Transverse colon (tissue), 4 donors: ENCODE measurements around the gene RPS14.

Source experiments
- POLR2AphosphoS5 ChIP-seq, 3 donors: sonication (generic); formaldehyde crosslinking; IDR thresholded peaks; one replicate each; pipeline ENCODE4 v1.6.1; 2016; ENCODE audit warnings: antibody characterized with exemption in 3 of 3
- TF ChIP-seq, protein P1 (sequence below), 5 experiments: fragments of 200-600 bp in 3 of 5; fragments of 450-650 bp in 2 of 5; sonication (generic) in 3 of 5; IDR thresholded peaks; 1 replicate in 2 of 5; 2 replicates in 3 of 5; pipeline ENCODE4 v1.5.1; 2016 to 2017; ENCODE audit warnings: antibody characterized with exemption in 5 of 5, inconsistent platforms in 3 of 5, mild to moderate bottlenecking in 2 of 5, moderate library complexity in 1 of 5

DNA sequence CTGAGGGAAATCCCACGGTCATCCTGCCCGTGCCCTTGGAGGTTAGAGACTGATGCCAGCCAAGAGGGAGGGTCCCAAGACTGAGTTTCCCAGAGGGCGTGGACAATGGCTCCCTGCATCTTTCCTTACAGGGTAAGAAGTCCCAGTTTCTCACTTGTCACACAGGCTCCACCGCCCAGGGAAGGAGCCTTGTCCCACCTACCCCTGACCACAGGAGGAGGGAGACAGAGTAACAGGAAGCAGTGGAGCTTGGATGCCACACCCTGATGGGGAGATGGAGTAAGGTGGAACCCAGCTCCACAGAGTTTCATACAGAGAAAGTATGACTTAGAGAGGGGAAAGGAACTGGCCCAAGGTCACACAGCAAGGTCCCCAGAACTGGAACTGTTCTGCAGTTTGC lies 27.5 kb downstream of the RPS14 start:
- TF ChIP-seq, protein P1, sequence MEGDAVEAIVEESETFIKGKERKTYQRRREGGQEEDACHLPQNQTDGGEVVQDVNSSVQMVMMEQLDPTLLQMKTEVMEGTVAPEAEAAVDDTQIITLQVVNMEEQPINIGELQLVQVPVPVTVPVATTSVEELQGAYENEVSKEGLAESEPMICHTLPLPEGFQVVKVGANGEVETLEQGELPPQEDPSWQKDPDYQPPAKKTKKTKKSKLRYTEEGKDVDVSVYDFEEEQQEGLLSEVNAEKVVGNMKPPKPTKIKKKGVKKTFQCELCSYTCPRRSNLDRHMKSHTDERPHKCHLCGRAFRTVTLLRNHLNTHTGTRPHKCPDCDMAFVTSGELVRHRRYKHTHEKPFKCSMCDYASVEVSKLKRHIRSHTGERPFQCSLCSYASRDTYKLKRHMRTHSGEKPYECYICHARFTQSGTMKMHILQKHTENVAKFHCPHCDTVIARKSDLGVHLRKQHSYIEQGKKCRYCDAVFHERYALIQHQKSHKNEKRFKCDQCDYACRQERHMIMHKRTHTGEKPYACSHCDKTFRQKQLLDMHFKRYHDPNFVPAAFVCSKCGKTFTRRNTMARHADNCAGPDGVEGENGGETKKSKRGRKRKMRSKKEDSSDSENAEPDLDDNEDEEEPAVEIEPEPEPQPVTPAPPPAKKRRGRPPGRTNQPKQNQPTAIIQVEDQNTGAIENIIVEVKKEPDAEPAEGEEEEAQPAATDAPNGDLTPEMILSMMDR (IDR thresholded peaks at IDR 0.05) = no peak
- TF ChIP-seq POLR2AphosphoS5 (IDR thresholded peaks at IDR 0.05) = no peak
